ENCODE data around the gene MAP2K2.

MAP2K2 gene

GRCh38 chr19:4093643-4094175, 30.2 kb downstream of the MAP2K2 start:
- H3K4me3 ChIP-seq (ENCODE audit: control insufficient read depth, low read depth, low read length) = no peak overlapping the region

GRCh38 chr19:4090356-4091220, 33.3 kb downstream of the MAP2K2 start:
- no peak for DNase-seq (ENCODE audit: low read depth)
- no peak overlapping the region for H3K4me3 ChIP-seq (ENCODE audit: control insufficient read depth, low read depth, low read length)
- TF ChIP-seq CTCF (conservative IDR thresholded peaks at IDR 0.05; ENCODE audit: control insufficient read depth, insufficient read depth, low read depth, low read length) = no peak

More at GRCh38 chr19:4093643-4094175, 30.2 kb downstream of the MAP2K2 start:
- DNase-seq (ENCODE audit: low read depth) = no peak
- no peak for TF ChIP-seq CTCF (conservative IDR thresholded peaks at IDR 0.05; ENCODE audit: control insufficient read depth, insufficient read depth, low read depth, low read length)

GRCh38 chr19:4089946-4090345, 34.0 kb downstream of the MAP2K2 start:
- no peak overlapping the region for H3K4me3 ChIP-seq (ENCODE audit: control insufficient read depth, low read depth, low read length)
- no peak for TF ChIP-seq CTCF (conservative IDR thresholded peaks at IDR 0.05; ENCODE audit: control insufficient read depth, insufficient read depth, low read depth, low read length)
- DNase-seq (ENCODE audit: low read depth) = no peak

- no peak for DNase-seq (ENCODE audit: low read depth)
Observed at GRCh38 chr19:4089400-4089908, 34.5 kb downstream of the MAP2K2 start.

GRCh38 chr19:4088975-4089374, 34.9 kb downstream of the MAP2K2 start:
- H3K4me3 ChIP-seq (ENCODE audit: control insufficient read depth, low read depth, low read length) = no peak overlapping the region
- no peak for DNase-seq (ENCODE audit: low read depth)
- no peak for TF ChIP-seq CTCF (conservative IDR thresholded peaks at IDR 0.05; ENCODE audit: control insufficient read depth, insufficient read depth, low read depth, low read length)

More at GRCh38 chr19:4089400-4089908, 34.5 kb downstream of the MAP2K2 start:
- H3K4me3 ChIP-seq (ENCODE audit: control insufficient read depth, low read depth, low read length) = no peak overlapping the region
- TF ChIP-seq CTCF (conservative IDR thresholded peaks at IDR 0.05; ENCODE audit: control insufficient read depth, insufficient read depth, low read depth, low read length) = no peak

GRCh38 chr19:4087787-4088679, 35.9 kb downstream of the MAP2K2 start:
- no peak overlapping the region for H3K4me3 ChIP-seq (ENCODE audit: control insufficient read depth, low read depth, low read length)
- TF ChIP-seq CTCF (conservative IDR thresholded peaks at IDR 0.05; ENCODE audit: control insufficient read depth, insufficient read depth, low read depth, low read length) = no peak
- no peak for DNase-seq (ENCODE audit: low read depth)

All from fibroblast of mammary gland (primary cell).